ENCODE measurements around the gene AKAP13. TPM values are rescaled to one million over a fixed set of nuclear protein-coding genes. Genes with fewer than 3 reads are reported as not detected.

The AKAP13 gene
- total and polyA plus RNA-seq, 2 of the 8 experiments (the other 6 are each of a cell fraction or from before 2014, with no cell fraction given): 14.0 to 46.2 TPM

- Histone ChIP-seq H2BK12ac (ENCODE audit: low read depth, low read length) (no peak overlapping the region), H3K9ac (replicated peaks in 1 of 4; ENCODE audit: extremely low read depth in 1 of 4, low read depth in 3 of 4, low read length in 3 of 4) (no peak overlapping the region), H3K36me3 (ENCODE audit: control insufficient read depth in 2 of 4, insufficient read depth in 4 of 4, low read length in 3 of 4) (no peaks in the 10 kb centered on the region), H3K18ac (ENCODE audit: extremely low read depth, low read length) (no peak overlapping the region), H4K91ac (replicated peaks; ENCODE audit: insufficient read length, low read length) (no peak overlapping the region), H2BK120ac (replicated peaks; ENCODE audit: low read depth, low read length) (no peak overlapping the region), H3K14ac (ENCODE audit: insufficient read length) (no peak overlapping the region), H3K4me3 (ENCODE audit: extremely low read depth in 1 of 4, insufficient read depth in 2 of 4, low read depth in 3 of 4, low read length in 4 of 4) (no peak overlapping the region), H3K4ac (replicated peaks; ENCODE audit: insufficient read length, low read depth, low read length) (no peak overlapping the region), H3K27me3 (replicated peaks in 1 of 4; ENCODE audit: control insufficient read depth in 3 of 4, extremely low read depth in 1 of 4, insufficient read depth in 3 of 4, low read length in 3 of 4) (no peaks in the 10 kb centered on the region), H3K4me1 (replicated peaks in 1 of 4; ENCODE audit: control insufficient read depth in 3 of 4, insufficient read depth in 4 of 4, low read length in 3 of 4) (peaks cover 0 to 14% (median 4%) of the 10 kb centered on the region in 4 experiments; a peak in 5 of 7 replicates), H3K79me1 (ENCODE audit: low read depth, low read length) (peaks cover 5% of the 10 kb centered on the region; the same call in 1 of the 2 replicates), H4K8ac (ENCODE audit: extremely low read depth, insufficient read depth, low read length) (no peak overlapping the region), H3K79me2 (ENCODE audit: control insufficient read depth in 1 of 2, insufficient read depth in 2 of 2, low read length in 2 of 2) (peaks cover 0 to 66% of the 10 kb centered on the region in 2 experiments; a peak in 2 of 4 replicates), H2AK5ac (ENCODE audit: low read depth, low read length) (no peak overlapping the region), H4K20me1 (replicated peaks in 1 of 2; ENCODE audit: control insufficient read depth in 1 of 2, insufficient read depth in 2 of 2, low read length in 2 of 2) (peaks cover 2 to 6% of the 10 kb centered on the region in 2 experiments), H4K5ac (ENCODE audit: insufficient read length, low read depth, low read length) (no peak overlapping the region), H3K4me2 (ENCODE audit: insufficient read depth in 1 of 2, low read depth in 2 of 2, low read length in 2 of 2) (no peak overlapping the region), H2BK20ac (ENCODE audit: low read length) (no peak overlapping the region), H2BK5ac (ENCODE audit: low read depth, low read length) (no peak overlapping the region), H3K23ac (ENCODE audit: insufficient read length) (no peak overlapping the region), H3K27ac (ENCODE audit: low read depth, low read length) (no peak overlapping the region), H3K23me2 (ENCODE audit: low read depth, low read length) (no peaks in the 10 kb centered on the region), H3K9me3 (ENCODE audit: insufficient read depth in 2 of 2, low read depth in 1 of 2, low read length in 1 of 2) (no peaks in the 10 kb centered on the region), H2BK15ac (ENCODE audit: low read length) (no peak overlapping the region), H3K56ac (replicated peaks; ENCODE audit: insufficient read length, low read depth, low read length) (no peak overlapping the region), H2AFZ (ENCODE audit: low read length) (no peak overlapping the region)
- FAIRE-seq (no peak), DNase-seq (ENCODE audit: low read depth in 1 of 2, low spot score in 2 of 2) (no peak)
- TF ChIP-seq ASH2L (IDR thresholded peaks at IDR 0.05; ENCODE audit: low read length) (no peak), ATF2 (IDR thresholded peaks at IDR 0.05; ENCODE audit: low read length) (no peak), GABPA (IDR thresholded peaks at IDR 0.05; ENCODE audit: borderline replicate concordance, insufficient read depth, low read length) (no peak), TCF12 (IDR thresholded peaks at IDR 0.05; ENCODE audit: low read depth, low read length) (no peak), TAF1 (IDR thresholded peaks at IDR 0.05; ENCODE audit: low read depth, low read length) (no peak), FOSL1 (IDR thresholded peaks at IDR 0.05; ENCODE audit: insufficient read depth, low read depth, low read length) (no peak), PHF8 (conservative IDR thresholded peaks at IDR 0.05; ENCODE audit: low read depth, low read length) (no peak), RNF2 (IDR thresholded peaks at IDR 0.05; ENCODE audit: borderline replicate concordance, low read depth, low read length, missing control alignments, poor library complexity, severe bottlenecking) (no peak), SRF (IDR thresholded peaks at IDR 0.05; ENCODE audit: low read depth, low read length) (no peak)
- WGBS, 2 experiments (ENCODE audit: extremely low coverage in 1 of 2, insufficient coverage in 1 of 2, insufficient read length in 1 of 2, insufficient replicate concordance in 2 of 2, low coverage in 1 of 2, low lambda C conversion rate in 2 of 2, missing lambda C conversion rate in 1 of 2): 87% methylated on average over 4 of the region's 4 CpGs; no CpG with 5 or more reads in 1 of the 2 experiments
- ChIA-PET POLR2A (ENCODE audit: partially characterized antibody) (interaction anchor here (1.0 kb wide), 1 partner anchor 9 kb away, joined by 3 read pairs; no protein-coding TSS in a partner anchor), CTCF (ENCODE audit: partially characterized antibody) (interaction anchor here (0.6 to 2.9 kb wide), 5 partner anchors 10 to 170 kb away, joined by 4 to 13 read pairs (median 6); no protein-coding TSS in a partner anchor)
These were observed 120.3 kb downstream of the AKAP13 start for GRCh38 chr15:85500729-85501128.

Data from H1 (cell line).